OCI-M2 (cell line): ENCODE results near the gene FZD2.
"Not testable (repeated sequence)": the region's sequence is repeated elsewhere in the genome, so short reads cannot be mapped to it uniquely, and the experiment has no call there.

Experiments used
- DNase-seq: peaks from one replicate; lab custom pipeline; 2025; ENCODE audit not compliant: unreplicated experiment; lab: John Stamatoyannopoulos, UW

FZD2 gene

DNA sequence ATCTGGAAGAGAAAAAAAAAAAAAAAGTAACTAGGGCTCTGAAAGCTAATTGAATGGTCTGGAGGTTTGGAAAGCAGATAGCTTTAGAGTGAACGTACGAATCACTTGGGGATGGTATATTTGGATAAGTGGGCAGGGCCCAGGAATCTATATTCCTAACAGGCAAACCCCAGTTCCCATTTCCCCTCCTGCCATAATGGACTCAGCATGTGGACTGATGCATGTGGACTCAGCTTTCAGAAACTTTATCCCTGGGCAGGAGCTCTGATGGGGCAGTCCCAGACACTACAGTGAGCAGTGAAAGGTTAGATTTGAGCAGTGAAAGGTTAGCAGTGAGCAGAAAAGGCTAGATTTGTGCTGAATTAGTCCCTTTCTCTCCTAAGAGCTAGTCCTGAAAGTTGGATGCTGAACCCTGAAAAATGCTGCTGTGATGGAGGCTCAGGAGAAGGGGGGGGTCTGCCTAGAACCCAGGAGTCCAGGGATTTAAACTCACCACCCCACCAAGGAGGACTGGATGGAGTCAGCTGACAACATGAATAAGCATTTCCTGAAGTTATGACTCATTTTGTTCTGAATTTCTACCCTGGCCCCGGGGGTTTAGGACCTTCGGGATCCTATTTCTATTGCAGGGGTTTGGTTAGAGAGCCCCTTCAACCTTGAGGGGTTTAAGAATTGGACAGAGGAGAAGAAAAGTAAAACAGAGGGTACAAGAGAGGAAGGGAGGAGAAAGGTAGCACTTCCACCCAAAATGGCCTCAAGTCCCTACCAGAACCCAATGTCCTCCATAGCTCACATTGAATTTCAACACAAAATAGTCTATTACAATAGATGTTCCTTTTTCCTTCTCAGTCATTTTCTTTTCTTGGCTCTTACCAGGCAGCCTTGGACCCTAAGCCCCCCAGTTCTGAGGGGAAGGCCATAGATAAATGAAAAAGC lies 10.3 kb upstream of the FZD2 start:
- no peak for DNase-seq

DNA sequence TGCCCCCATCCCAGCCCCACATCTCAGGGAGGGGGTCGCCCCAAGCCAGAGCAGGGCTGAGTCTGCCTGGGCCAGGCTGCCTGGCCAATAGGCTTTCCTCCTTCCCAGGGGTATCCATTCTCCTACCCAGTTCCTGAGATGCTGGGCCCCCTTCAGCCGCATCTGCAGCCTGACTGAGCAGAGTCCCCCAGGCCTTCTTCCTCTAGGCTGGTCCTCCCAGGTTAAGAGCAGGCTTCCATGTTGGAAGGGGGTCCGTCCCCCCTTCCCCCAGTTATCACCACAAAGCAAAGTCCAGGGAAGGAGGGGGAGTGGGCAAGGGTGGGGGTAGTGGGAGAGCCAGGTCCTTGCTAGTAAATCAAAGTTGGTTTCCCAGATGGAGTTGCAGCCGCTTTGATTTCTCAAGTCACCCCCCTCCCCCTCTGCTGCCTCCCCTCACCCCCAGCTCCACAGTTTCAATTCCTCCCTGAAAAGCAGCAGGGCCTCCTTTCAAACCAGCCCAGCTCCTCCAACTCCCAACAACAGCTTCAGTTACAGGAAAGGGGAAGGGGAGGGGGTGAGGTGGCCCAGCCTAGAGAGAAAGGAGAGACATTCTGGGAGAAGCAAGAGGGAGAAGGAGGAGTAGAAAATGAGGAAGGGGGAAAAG lies 9.5 kb upstream of the FZD2 start:
- DNase-seq, result no peak

DNA sequence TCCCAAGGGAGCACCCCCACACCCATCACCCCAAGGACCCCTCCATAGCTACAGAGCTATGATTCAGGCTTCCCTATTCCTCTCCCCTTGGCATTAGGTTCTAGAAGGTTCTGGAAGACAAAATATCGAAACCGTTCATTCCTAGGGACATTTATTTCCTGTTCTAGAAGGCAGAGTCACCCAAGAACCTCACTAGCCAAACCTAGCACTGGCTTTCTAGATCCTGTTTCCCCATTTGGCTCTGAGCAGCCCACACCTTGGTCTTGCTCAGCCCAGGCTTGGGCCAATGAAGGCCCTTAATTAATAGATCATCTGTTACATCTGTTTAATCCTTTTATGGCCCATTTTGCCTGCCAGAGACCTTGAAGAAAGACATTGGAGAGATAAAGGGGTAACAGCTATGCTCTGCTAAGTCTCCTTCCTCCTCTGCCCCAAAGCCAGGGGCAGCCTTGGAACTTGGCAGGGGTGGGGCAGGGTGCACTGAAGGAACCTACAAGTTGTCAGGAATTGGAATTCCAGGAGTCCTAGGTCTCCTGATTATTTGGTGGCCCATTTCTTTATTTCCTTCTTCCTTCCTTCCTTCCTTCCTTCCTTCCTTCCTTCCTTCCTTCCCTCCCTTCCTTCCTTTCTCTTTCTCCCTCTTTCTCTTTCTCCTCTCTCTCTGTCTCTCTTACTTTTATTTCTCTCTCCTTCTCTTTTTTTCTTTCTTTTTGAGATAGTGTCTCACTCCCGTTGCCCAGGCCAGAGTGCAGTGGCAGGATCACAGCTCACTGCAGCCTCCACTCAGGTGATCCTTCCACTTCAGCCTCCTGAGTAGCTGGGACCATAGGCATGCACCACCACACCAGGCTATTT lies 8.7 kb upstream of the FZD2 start:
- DNase-seq, result no peak

DNA sequence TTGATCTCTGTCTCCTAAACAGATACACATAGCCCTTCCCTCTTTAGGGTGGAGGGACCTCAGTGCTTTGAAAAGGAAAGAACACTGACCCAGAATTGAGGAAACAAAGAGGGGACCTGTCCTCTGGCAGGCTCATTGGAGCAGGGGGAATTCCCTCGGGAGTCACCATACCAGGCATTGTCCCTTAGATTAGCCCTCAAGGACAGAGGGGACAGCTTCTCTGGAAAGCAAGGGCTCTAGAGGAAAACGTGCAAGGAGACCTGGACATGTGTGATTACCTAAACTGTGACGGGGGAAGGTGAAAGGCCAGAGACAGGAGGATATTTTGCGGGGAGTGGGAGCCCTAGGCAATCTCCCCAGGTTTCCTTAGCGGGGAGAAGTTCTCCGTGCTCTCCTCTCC lies 7.6 kb upstream of the FZD2 start:
- DNase-seq, result no peak

DNA sequence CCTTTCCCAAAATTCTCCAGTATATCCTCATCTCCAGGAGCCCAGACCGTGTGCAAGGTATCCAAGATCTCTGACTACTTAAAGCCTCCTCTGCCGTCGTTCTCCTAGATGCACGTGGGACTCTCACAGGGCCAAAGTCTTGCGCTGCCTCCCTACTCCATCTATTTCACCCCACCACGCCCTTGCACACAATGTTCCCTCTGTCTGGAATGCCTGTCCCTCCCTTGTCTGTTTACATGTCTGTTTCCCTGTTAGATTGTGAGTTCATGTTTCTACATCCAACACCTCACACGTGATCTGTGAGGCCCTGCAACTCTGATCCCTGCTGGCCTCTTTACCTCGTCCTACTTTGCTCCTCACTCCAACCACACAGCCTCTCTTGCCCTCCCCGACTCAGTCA lies 4.9 kb upstream of the FZD2 start:
- DNase-seq, result no peak

DNA sequence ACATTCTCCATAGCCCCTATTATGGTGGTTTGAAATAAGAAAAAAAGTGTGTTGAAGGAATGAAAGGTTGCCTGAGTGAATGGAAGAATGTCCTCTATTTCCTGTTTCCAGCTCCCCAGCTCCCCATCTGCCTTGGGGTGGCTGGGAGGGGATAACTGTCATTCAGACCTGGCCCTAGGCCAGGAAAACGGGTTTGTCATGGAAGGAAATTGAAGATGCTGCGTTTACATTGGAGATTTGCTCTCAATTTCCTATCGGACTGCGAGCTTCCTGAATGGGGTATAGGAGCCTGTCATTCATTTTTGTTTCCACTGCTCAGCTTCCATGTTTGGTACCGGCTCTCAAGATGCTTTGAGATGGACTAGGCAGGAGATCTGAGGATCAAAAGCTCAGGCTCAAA lies 2.2 kb upstream of the FZD2 start:
- DNase-seq, result no peak

DNA sequence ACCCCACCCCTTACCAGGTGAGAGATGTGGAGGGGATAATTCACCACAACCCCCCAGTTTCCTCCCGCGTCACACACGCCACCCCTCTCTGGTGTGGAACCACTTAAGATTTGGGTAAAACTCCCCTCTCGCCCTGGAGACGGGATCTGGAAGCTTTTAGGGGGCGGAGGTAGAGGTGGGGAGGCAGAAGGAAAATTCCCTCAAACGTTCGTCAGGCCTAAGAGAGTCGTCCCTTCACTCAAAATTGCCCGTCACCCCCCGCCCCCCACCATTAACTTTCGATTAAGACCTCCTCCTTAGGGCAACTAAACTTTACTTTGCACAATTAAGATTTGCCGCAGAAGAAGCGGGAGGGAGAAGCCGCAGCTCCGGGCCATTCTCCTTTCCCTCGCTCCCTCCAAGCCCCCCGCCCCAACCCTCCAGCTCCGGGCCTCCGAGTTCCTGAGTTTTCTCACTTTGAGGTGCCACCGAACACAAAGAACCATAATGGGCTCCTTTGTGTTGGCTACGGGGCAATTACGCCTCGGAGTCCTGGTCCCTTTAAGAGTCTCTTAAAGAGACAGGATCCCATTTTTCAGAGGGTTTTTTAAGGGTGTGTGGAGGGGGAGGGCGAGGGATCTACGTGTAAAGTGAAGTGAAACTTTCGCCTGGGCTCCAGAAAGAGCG lies 985 bp upstream of the FZD2 start:
- DNase-seq, result no peak

DNA sequence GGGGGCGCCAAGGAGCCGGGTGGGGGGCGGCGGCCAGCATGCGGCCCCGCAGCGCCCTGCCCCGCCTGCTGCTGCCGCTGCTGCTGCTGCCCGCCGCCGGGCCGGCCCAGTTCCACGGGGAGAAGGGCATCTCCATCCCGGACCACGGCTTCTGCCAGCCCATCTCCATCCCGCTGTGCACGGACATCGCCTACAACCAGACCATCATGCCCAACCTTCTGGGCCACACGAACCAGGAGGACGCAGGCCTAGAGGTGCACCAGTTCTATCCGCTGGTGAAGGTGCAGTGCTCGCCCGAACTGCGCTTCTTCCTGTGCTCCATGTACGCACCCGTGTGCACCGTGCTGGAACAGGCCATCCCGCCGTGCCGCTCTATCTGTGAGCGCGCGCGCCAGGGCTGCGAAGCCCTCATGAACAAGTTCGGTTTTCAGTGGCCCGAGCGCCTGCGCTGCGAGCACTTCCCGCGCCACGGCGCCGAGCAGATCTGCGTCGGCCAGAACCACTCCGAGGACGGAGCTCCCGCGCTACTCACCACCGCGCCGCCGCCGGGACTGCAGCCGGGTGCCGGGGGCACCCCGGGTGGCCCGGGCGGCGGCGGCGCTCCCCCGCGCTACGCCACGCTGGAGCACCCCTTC lies 484 bp downstream of the FZD2 start:
- no peak for DNase-seq

DNA sequence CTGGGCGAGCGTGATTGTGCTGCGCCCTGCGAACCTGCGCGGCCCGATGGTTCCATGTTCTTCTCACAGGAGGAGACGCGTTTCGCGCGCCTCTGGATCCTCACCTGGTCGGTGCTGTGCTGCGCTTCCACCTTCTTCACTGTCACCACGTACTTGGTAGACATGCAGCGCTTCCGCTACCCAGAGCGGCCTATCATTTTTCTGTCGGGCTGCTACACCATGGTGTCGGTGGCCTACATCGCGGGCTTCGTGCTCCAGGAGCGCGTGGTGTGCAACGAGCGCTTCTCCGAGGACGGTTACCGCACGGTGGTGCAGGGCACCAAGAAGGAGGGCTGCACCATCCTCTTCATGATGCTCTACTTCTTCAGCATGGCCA lies 1.0 kb downstream of the FZD2 start:
- no peak for DNase-seq

DNA sequence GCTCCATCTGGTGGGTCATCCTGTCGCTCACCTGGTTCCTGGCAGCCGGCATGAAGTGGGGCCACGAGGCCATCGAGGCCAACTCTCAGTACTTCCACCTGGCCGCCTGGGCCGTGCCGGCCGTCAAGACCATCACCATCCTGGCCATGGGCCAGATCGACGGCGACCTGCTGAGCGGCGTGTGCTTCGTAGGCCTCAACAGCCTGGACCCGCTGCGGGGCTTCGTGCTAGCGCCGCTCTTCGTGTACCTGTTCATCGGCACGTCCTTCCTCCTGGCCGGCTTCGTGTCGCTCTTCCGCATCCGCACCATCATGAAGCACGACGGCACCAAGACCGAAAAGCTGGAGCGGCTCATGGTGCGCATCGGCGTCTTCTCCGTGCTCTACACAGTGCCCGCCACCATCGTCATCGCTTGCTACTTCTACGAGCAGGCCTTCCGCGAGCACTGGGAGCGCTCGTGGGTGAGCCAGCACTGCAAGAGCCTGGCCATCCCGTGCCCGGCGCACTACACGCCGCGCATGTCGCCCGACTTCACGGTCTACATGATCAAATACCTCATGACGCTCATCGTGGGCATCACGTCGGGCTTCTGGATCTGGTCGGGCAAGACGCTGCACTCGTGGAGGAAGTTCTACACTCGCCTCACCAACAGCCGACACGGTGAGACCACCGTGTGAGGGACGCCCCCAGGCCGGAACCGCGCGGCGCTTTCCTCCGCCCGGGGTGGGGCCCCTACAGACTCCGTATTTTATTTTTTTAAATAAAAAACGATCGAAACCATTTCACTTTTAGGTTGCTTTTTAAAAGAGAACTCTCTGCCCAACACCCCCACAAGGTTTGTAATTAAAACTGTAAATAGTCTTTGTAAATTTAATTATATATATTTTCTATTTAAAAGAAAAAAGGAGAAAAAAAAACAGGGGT lies 1.7 kb downstream of the FZD2 start:
- DNase-seq, result no peak

DNA sequence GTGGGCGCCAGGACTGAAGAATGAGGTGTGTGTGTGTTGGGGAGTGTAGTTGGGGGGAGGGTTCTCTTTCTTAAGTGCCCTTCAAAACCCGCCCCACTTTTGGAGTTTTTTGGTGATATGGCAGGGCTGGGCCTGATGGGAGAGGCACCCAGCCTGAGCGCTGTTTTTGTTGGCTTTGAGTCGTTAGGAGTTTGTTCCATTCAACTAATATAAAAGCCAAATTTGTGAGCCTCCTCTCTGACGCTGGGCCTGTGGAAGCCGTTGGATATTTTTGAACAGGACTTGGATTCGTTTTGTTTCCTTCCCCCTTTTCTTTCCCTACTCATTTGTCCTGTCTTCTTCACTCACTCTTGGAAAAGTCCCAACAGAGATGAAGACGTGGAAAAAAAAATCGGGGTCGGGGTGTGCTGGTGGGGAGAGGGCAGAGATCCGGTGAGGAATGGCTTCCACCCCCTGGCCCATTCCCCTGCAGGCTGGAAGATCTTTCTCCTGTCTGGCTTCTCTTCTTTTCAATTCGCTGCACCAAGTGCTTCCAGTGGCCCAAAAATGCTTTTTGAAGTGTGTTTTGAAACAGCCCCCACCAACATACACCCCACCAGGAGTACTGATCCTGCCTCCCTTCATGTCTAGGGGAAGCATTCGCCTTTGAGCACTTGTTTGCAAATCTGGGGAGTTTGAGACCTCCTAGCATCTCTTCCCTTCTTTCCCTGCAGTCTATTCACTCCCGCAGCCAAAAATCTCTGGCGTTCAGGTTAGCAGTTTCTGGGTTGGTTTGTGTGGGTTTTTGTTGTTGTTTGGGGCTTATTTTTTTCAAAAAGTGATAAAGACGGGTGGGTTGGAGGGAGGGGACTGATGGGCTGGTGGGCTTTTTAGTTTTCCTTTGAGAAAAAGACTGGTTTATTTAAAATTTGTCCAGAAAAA lies 2.6 kb downstream of the FZD2 start:
- DNase-seq, result no peak

DNA sequence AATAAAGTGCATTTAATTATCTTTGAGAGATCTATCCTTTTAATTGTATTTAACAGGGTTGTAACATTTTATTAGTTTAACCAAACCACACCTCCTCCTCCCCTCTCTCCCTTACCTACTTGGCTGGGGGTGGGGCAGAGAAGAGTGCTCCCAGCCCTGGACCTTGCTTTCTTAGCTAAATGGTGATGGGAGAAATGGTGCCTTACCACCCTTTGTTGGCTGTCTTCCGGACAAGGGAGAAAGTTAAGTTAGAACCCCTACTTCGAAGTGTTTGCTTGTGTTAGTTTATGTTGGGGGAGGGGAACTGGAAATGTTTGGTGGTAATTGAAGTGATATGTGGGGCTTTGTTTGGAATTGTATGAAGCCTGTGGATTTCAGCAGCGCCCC lies 3.9 kb downstream of the FZD2 start:
- no peak for DNase-seq

DNA sequence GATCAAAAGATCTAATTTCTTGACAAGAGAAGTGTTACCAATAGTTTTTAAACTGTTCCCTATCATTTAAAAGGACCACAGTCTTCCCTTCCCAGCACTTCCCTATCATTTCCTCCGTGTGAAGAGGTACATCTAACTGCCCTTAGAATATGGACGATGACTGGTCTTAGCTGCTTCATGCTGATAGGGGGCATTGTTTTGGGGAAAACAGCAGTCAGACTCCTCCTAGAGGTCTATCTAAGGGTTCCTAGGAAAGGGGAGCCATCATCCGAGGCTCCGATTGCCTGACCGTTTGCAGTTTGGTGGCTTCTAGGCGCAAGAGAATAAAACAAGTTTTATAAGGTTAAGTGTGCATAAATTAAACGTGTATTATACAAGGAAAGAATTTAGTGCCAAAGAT lies 7.1 kb downstream of the FZD2 start:
- no peak for DNase-seq

DNA sequence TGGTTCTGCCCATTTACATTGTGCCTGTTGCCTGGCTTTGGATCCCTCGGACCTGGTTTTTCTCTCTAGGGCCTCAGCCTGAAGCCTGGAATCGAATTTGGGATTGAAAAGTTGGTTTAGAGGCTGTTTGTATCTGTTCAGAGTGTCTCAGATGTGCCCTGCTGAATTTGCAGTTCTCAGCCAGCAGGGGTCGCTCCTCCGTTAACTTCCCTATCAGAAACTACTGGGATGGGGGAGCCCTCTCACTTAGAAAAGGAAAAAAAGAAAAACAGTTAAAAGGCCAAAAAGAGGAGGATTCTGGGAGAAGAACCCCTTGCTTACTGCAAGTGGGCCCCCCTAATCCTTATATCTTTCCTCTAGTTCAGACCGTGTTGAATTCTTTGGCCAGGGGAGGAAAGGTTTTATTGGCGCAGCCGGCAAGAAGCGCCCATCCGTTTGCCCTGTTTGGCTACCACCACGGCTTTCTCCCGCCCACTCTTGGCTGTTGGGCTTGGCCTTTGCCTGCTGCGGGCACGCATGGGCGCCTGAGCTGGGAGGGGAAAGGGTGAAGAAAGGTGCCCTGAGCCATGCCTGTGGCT lies 8.7 kb downstream of the FZD2 start:
- DNase-seq, result no peak

DNA sequence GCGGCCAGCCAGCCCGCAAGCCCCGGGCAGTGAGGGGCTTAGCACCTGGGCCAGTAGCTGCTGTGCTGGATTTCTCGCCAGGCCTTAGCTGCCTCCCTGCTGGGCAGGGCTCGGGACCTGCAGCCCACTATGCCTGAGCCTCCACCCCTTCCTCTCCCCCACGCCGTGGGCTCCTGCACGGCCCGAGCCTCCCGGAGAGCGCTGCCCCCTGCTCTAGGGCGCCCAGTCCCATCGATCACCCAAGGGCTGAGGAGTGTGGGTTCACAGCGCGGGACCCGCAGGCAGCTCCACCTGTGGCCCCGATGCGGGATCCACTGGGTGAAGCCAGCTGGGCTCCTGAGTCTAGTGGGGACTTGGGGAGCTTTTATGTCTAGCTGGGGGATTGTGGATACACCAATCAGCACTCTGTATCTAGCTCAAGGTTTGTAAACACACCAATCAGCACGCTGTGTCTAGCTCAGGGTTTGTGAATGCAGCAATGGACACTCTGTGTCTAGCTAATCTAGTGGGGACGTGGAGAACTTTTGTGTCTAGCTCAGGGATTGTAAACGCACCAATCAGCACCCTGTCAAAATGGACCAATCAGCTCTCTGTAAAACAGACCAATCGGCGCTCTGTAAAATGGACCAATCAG lies 11.1 kb downstream of the FZD2 start:
- not testable (repeated sequence) for DNase-seq

DNA sequence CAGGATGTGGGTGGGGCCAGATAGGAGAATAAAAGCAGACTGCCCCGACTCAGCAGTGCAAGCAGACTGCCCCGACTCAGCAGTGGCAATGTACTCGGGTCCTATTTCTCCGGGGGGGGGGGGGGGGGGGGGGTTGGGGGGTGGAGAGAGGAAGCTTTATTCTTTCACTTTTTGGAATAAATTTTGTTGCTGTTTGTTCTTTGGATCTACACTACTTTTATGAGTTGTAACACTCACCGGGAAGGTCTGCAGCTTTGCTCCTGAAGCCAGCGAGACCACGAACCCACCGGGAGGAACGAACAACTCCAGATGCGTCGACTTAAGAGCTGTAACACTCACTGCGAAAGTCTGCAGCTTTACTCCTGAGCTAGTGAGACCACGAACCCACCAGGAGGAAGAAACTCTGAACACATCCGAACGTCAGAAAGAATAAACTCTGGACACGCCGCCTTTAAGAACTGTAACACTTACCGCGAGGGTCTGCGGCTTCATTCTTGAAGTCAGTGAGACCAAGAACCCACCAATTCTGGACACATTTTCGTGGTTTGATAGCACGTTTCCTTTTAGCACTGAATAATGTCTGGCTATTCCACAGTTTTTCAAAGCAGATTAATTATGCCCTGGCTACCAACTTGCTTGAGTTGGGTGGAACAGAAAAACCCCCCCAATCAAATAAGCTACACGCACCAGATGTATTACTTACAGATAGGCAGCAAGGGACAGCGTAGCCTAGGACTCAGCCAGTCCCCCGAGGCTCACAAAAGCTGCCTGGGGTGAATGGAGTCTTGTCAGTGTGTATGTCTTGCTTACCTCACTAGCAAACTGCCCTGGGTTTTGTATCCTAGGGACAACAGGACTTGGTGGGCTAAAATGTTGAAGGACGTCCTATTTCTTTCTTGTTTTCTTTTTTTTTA lies 11.9 kb downstream of the FZD2 start:
- DNase-seq, result no peak

DNA sequence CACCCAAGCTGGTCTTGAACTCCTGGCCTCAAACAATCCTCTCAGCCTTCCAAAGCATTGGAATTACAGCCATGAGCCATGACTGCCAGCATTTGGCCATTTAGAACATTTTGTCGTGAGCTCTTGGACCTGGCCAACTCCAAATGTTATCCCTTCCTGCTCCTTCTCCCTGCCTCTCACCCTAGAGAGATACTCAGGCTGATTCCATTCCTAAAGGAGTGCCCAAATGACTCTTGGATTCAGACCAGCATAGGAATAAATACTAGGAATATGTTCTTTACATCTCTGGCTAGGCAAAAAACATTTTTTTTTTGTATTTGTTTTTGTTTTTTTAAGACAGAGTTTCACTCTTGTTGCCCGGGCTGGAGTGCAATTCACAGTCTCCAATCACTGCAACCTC lies 15.5 kb downstream of the FZD2 start:
- DNase-seq, result no peak
